K562 (cell line): ENCODE measurements around the gene MKNK2. TPM values are rescaled to one million over a fixed set of nuclear protein-coding genes. Genes with fewer than 3 reads are reported as not detected.

ENCODE experiments used
- ETV5 ChIP-seq: sonication (generic); formaldehyde crosslinking; IDR thresholded peaks from 2 replicates; pipeline ENCODE4 v1.4.0; 2020; ENCODE audit warnings: low read depth, mild to moderate bottlenecking, missing genetic modification reagents
- NBN ChIP-seq: fragments of 450-650 bp; IDR thresholded peaks from 2 replicates; pipeline ENCODE4 v1.6.1; 2016; ENCODE audit warnings: low read depth, mild to moderate bottlenecking
- POLR2A ChIP-seq: fragments of 450-650 bp; conservative IDR thresholded peaks from 2 replicates; pipeline ENCODE4 v1.6.1; 2016
- POLR2AphosphoS5 ChIP-seq: IDR thresholded peaks from 2 replicates; pipeline ENCODE4 v1.6.1; 2011; ENCODE audit warnings: mild to moderate bottlenecking, low read depth, low read length, moderate library complexity; ENCODE audit not compliant: control insufficient read depth, insufficient read depth
- POLR3G ChIP-seq: IDR thresholded peaks from 2 replicates; pipeline ENCODE4 v1.6.1; 2011; ENCODE audit not compliant: insufficient read length, insufficient replicate concordance; ENCODE audit errors: extremely low read depth
- POU5F1 ChIP-seq: fragments of 150-350 bp; IDR thresholded peaks from 2 replicates; pipeline ENCODE4 v1.6.1; 2014; ENCODE audit warnings: borderline replicate concordance, low read length, low read depth, mild to moderate bottlenecking; ENCODE audit not compliant: partially characterized antibody
- SIN3B ChIP-seq: fragments of 450-650 bp; IDR thresholded peaks from 2 replicates; pipeline ENCODE4 v1.6.1; 2017; ENCODE audit warnings: low read depth, mild to moderate bottlenecking, moderate library complexity
- STAG1 ChIP-seq: sonication (generic); formaldehyde crosslinking; IDR thresholded peaks from 2 replicates; pipeline ENCODE4 v1.5.0; 2020; ENCODE audit warnings: missing genetic modification reagents, borderline replicate concordance
- TGIF2 ChIP-seq: sonication (generic); formaldehyde crosslinking; IDR thresholded peaks from 2 replicates; pipeline ENCODE4 v1.8.1; 2022; ENCODE audit warnings: mild to moderate bottlenecking, missing genetic modification reagents, moderate library complexity
- ZNF518B ChIP-seq: fragments of 250-450 bp; sonication (Bioruptor Pico); IDR thresholded peaks from 2 replicates; pipeline ENCODE4 v1.5.0; 2021; ENCODE audit warnings: mild to moderate bottlenecking, moderate library complexity
- polyA plus RNA-seq, 8 experiments: library from polyadenylated mRNA; depleted of rRNA in 4 of 8; stranded (reverse) in 5 of 8; unstranded in 3 of 8; fragments of >200 nt; fragmentation: Nextera tagmentation in 2 of 8; fragmentation: Illumina TruSeq in 1 of 8; extraction: Ambion mirVana in 2 of 8; extraction: Trizol in 1 of 8; gene quantifications; 2 replicates each; pipeline versions ENCODE4 v1.2.1 to v1.2.3, GENCODE V29; 2011 to 2014; ENCODE audit warnings: inconsistent platforms in 1 of 8, missing spikeins in 1 of 8
- total RNA-seq, 7 experiments: library from RNA; depleted of rRNA in 6 of 7; stranded (reverse); fragments of >200 nt in 6 of 7; fragmentation: Illumina TruSeq in 2 of 7; extraction: Trizol in 2 of 7; gene quantifications; 2 replicates each; pipeline versions ENCODE4 v1.2.1 to v1.2.3, GENCODE V29; 2011 to 2021; ENCODE audit warnings: low replicate concordance in 1 of 7

MKNK2 gene
- total and polyA plus RNA-seq, 9 of the 15 experiments (the other 6 are each of a cell fraction or from before 2014, with no cell fraction given), result 5.1 to 191 (median 51.9) TPM

DNA sequence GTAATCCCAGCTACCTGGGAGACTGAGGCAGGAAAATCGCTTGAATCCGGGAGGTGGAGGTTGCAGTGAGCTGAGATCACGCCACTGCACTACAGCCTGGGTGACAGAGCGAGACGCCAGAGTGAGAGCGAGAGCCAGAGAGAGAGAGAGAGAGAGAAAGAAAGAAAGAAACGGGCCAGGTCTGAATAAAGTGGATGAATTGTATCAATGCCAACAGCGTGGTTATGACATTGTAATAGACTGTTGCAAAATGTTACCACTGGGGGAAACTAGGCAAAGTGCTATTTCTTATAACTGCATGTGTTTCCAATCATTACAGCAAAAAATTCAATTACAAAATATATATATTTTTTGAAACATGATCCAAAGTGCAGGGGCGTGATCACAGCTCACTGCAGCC is 23.7 kb downstream of the MKNK2 start (continued):
- TF ChIP-seq STAG1 (CRISPR knock-in tag), result no peak
- TF ChIP-seq POLR2A, result no peak
- TF ChIP-seq POU5F1, result no peak
- TF ChIP-seq NBN, result no peak
- TF ChIP-seq ZNF518B (CRISPR knock-in tag), result no peak
- no peak for TF ChIP-seq ETV5 (CRISPR knock-in tag)
- TF ChIP-seq SIN3B, result no peak
- no peak for TF ChIP-seq TGIF2
- TF ChIP-seq POLR2AphosphoS5, result no peak
- TF ChIP-seq POLR3G, result no peak
- TF ChIP-seq, all 486 proteins: peak for 0
